ENCODE results near the gene PRDM2.

PRDM2 gene

GRCh38 chr1:13746342-13746741 lies 46.4 kb downstream of the PRDM2 start:
- no peak for DNase-seq

- peak; percentile 95 for DNase-seq
Observed at GRCh38 chr1:13748610-13749505, 48.9 kb downstream of the PRDM2 start.

- peak; percentile 58 for DNase-seq
Observed at GRCh38 chr1:13749543-13750341, 49.8 kb downstream of the PRDM2 start.

GRCh38 chr1:13751458-13751871 lies 51.5 kb downstream of the PRDM2 start:
- no peak for DNase-seq

GRCh38 chr1:13751985-13752384 lies 52.0 kb downstream of the PRDM2 start:
- DNase-seq: no peak

- DNase-seq: no peak
Observed at GRCh38 chr1:13752852-13753251, 52.9 kb downstream of the PRDM2 start.

- DNase-seq: no peak
Observed at GRCh38 chr1:13753636-13754402, 53.8 kb downstream of the PRDM2 start.

GRCh38 chr1:13754510-13755103 lies 54.6 kb downstream of the PRDM2 start:
- no peak for DNase-seq

- no peak for DNase-seq
Observed at GRCh38 chr1:13756557-13757315, 56.7 kb downstream of the PRDM2 start.

- DNase-seq: no peak
Observed at GRCh38 chr1:13757693-13758092, 57.7 kb downstream of the PRDM2 start.

GRCh38 chr1:13759072-13759471 lies 59.1 kb downstream of the PRDM2 start:
- DNase-seq: no peak

- no peak for DNase-seq
Observed at GRCh38 chr1:13760340-13760739, 60.4 kb downstream of the PRDM2 start.

- no peak for DNase-seq
Observed at GRCh38 chr1:13760921-13761320, 60.9 kb downstream of the PRDM2 start.

- no peak for DNase-seq
Observed at GRCh38 chr1:13761883-13762282, 61.9 kb downstream of the PRDM2 start.

- no peak for DNase-seq
Observed at GRCh38 chr1:13762642-13763041, 62.7 kb downstream of the PRDM2 start.

- DNase-seq: no peak
Observed at GRCh38 chr1:13763222-13763621, 63.2 kb downstream of the PRDM2 start.

GRCh38 chr1:13763991-13764390 lies 64.0 kb downstream of the PRDM2 start:
- no peak for DNase-seq

GRCh38 chr1:13764588-13765332 lies 64.8 kb downstream of the PRDM2 start:
- no peak for DNase-seq

GRCh38 chr1:13766592-13767564 lies 66.9 kb downstream of the PRDM2 start:
- no peak for DNase-seq

- no peak for DNase-seq
Observed at GRCh38 chr1:13769212-13769611, 69.2 kb downstream of the PRDM2 start.

Measured in activated T-cell treated with anti-CD3 and anti-CD28 coated beads, Interleukin-2, amount 50 U/mL, for 1 hour (primary cell).